ENCODE results near the gene GMDS.

Gene GMDS

DNA sequence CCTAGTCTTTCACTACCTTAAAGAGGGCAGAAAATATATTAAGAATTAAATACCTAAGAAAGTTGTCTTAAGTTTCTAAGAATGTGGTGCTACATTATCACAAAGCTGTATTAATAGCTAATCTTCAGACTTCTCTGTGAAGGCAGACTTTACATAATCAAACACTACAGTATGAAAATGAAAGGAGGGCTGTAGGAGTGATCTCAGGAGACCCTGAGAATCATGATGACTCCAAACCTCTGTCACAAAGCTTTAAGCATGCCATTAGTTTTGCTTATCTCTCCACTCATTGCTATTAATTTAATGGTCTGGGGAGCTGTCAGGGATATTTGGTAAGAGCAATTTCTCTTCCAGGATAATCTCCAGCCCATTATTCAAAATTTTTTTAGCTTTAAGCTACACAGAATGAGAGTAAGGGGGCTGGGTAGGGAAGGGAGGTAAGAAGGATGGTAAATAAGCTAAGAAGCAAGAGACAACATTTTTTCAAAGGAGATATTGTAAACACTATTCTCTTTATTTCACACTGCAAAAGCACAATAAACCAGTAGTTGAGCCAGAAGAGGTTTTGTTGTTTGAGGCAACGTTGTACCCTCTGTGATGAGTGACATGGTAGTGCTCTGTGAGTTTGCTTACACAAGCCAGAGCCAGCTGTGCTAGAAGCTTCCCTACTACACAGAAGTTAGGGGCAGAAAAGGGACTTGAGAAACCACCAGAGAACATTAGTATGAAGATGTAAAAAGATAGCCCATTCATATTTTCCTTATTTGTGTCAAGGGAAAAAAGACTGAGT is 258.8 kb downstream of the GMDS start:
- TF ChIP-seq, protein P1, sequence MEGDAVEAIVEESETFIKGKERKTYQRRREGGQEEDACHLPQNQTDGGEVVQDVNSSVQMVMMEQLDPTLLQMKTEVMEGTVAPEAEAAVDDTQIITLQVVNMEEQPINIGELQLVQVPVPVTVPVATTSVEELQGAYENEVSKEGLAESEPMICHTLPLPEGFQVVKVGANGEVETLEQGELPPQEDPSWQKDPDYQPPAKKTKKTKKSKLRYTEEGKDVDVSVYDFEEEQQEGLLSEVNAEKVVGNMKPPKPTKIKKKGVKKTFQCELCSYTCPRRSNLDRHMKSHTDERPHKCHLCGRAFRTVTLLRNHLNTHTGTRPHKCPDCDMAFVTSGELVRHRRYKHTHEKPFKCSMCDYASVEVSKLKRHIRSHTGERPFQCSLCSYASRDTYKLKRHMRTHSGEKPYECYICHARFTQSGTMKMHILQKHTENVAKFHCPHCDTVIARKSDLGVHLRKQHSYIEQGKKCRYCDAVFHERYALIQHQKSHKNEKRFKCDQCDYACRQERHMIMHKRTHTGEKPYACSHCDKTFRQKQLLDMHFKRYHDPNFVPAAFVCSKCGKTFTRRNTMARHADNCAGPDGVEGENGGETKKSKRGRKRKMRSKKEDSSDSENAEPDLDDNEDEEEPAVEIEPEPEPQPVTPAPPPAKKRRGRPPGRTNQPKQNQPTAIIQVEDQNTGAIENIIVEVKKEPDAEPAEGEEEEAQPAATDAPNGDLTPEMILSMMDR (IDR thresholded peaks at IDR 0.05; ENCODE audit: borderline replicate concordance, extremely low read depth, low read length, poor library complexity, severe bottlenecking), result no peak
- no peak for TF ChIP-seq EZH2 (IDR thresholded peaks at IDR 0.05; ENCODE audit: borderline replicate concordance, low read depth, low read length, severe bottlenecking)
- Histone ChIP-seq H3K4me1 (ENCODE audit: insufficient read depth, low read length) (no peaks in the 10 kb centered on the region), H3K4me3 (ENCODE audit: low read depth in 1 of 2, low read length in 2 of 2) (no peak overlapping the region), H3K27ac (ENCODE audit: low read length) (no peak overlapping the region), H4K20me1 (ENCODE audit: insufficient read depth, low read length) (no peaks in the 10 kb centered on the region), H3K9me3 (ENCODE audit: insufficient read depth, low read length, severe bottlenecking) (peaks cover under 1% of the 10 kb centered on the region), H2AFZ (ENCODE audit: low read depth, low read length) (no peak overlapping the region), H3K36me3 (ENCODE audit: insufficient read depth, low read length) (no peaks in the 10 kb centered on the region), H3K27me3 (ENCODE audit: insufficient read depth, low read length, poor library complexity) (no peaks in the 10 kb centered on the region), H3K4me2 (ENCODE audit: insufficient read depth, low read length) (no peak overlapping the region), H3K9ac (ENCODE audit: low read depth, low read length) (no peak overlapping the region), H3K79me2 (ENCODE audit: insufficient read depth, low read length) (no peaks in the 10 kb centered on the region)
- peak; percentile 29; the same call in 1 of the 3 replicates for ATAC-seq (ENCODE audit: insufficient read depth, low read depth)
- DNase-seq, result no peak

- Histone ChIP-seq H3K4me3 (ENCODE audit: low read depth in 1 of 2, low read length in 2 of 2) (no peak overlapping the region), H3K27ac (ENCODE audit: low read length) (no peak overlapping the region), H3K4me2 (ENCODE audit: insufficient read depth, low read length) (no peak overlapping the region), H3K36me3 (ENCODE audit: insufficient read depth, low read length) (no peaks in the 10 kb centered on the region), H3K9ac (ENCODE audit: low read depth, low read length) (no peak overlapping the region), H3K79me2 (ENCODE audit: insufficient read depth, low read length) (no peaks in the 10 kb centered on the region), H3K4me1 (ENCODE audit: insufficient read depth, low read length) (no peaks in the 10 kb centered on the region), H3K9me3 (ENCODE audit: insufficient read depth, low read length, severe bottlenecking) (peaks cover 19% of the 10 kb centered on the region), H4K20me1 (ENCODE audit: insufficient read depth, low read length) (no peaks in the 10 kb centered on the region), H2AFZ (ENCODE audit: low read depth, low read length) (no peak overlapping the region), H3K27me3 (ENCODE audit: insufficient read depth, low read length, poor library complexity) (no peaks in the 10 kb centered on the region)
- no peak for DNase-seq
- ATAC-seq (ENCODE audit: insufficient read depth, low read depth), result no peak
- TF ChIP-seq EZH2 (IDR thresholded peaks at IDR 0.05; ENCODE audit: borderline replicate concordance, low read depth, low read length, severe bottlenecking), result no peak
- TF ChIP-seq, protein P1 (IDR thresholded peaks at IDR 0.05; ENCODE audit: borderline replicate concordance, extremely low read depth, low read length, poor library complexity, severe bottlenecking), result no peak
These were observed 260.9 kb downstream of the GMDS start for GRCh38 chr6:1984346-1984994.

GRCh38 chr6:1983850-1984249 is 261.6 kb downstream of the GMDS start:
- Histone ChIP-seq H3K9ac (ENCODE audit: low read depth, low read length) (no peak overlapping the region), H3K4me1 (ENCODE audit: insufficient read depth, low read length) (no peaks in the 10 kb centered on the region), H3K4me3 (ENCODE audit: low read depth in 1 of 2, low read length in 2 of 2) (no peak overlapping the region), H3K4me2 (ENCODE audit: insufficient read depth, low read length) (no peak overlapping the region), H3K9me3 (ENCODE audit: insufficient read depth, low read length, severe bottlenecking) (peaks cover 20% of the 10 kb centered on the region), H3K27me3 (ENCODE audit: insufficient read depth, low read length, poor library complexity) (no peaks in the 10 kb centered on the region), H3K79me2 (ENCODE audit: insufficient read depth, low read length) (no peaks in the 10 kb centered on the region), H4K20me1 (ENCODE audit: insufficient read depth, low read length) (no peaks in the 10 kb centered on the region), H3K27ac (ENCODE audit: low read length) (no peak overlapping the region), H3K36me3 (ENCODE audit: insufficient read depth, low read length) (no peaks in the 10 kb centered on the region), H2AFZ (ENCODE audit: low read depth, low read length) (no peak overlapping the region)
- no peak for ATAC-seq (ENCODE audit: insufficient read depth, low read depth)
- TF ChIP-seq, protein P1 (IDR thresholded peaks at IDR 0.05; ENCODE audit: borderline replicate concordance, extremely low read depth, low read length, poor library complexity, severe bottlenecking), result no peak
- TF ChIP-seq EZH2 (IDR thresholded peaks at IDR 0.05; ENCODE audit: borderline replicate concordance, low read depth, low read length, severe bottlenecking), result no peak
- DNase-seq, result no peak

All from DND-41 (cell line).